HCT116 (cell line): ENCODE data around the gene SCUBE2. TPM values are rescaled to one million over a fixed set of nuclear protein-coding genes. Genes with fewer than 3 reads are reported as not detected.

Experiments
- ATAC-seq: fragments of 200-7000 bp; cut with Tn5 transposase; 2 replicates; pipeline ENCODE4 v1.9.1; 2020; ENCODE audit warnings: mild to moderate bottlenecking, moderate library complexity
- BruUV-seq: library from RNA; stranded (reverse); fragments of 400-500 nt; replicated peaks from 2 replicates; lab custom pipeline; 2021; lab: Mats Ljungman, UMichigan
- CTCF ChIA-PET: fragments of 300-600 bp; sonication (Branson Sonifier 250); formaldehyde crosslinking; loops from one replicate; lab custom pipeline; 2021; ENCODE audit warnings: antibody characterized with exemption; lab: Charles Lee
- POLR2A ChIA-PET: fragments of 300-600, 350-600 bp; sonication (Branson Sonifier 250); formaldehyde crosslinking; loops from one replicate; lab custom pipeline; 2021; ENCODE audit warnings: antibody characterized with exemption; lab: Charles Lee
- RAD21 ChIA-PET, 2 experiments: fragments of 300-600 bp; sonication (Branson Sonifier 250); formaldehyde crosslinking; loops; one replicate each; lab custom pipeline; 2023; ENCODE audit warnings: low total read pairs in 2 of 2; ENCODE audit not compliant: uncharacterized antibody in 2 of 2, unreplicated experiment in 2 of 2, low non-redundant PET in 1 of 2; lab: Charles Lee
- DNase-seq: peaks from one replicate; pipeline ENCODE4 v3.0.0-alpha.2; 2010; ENCODE audit warnings: low read depth, low spot score
- H2AFZ ChIP-seq: fragments of 200-600 bp; shearing (Covaris generic), sonication (generic); 2 replicates; pipeline ENCODE4 v1.6.1; 2017; ENCODE audit warnings: low read depth, mixed run types, mixed read lengths, antibody characterized with exemption, low read length; ENCODE audit not compliant: poor library complexity, severe bottlenecking
- H3K27ac ChIP-seq: 2 replicates; pipeline ENCODE4 v1.5.1; 2012; ENCODE audit warnings: low read depth, low read length
- H3K27me3 ChIP-seq: fragments of 200-600 bp; sonication (generic); 2 replicates; pipeline ENCODE4 v1.6.1; 2016; ENCODE audit warnings: mixed run types, low read length, mixed read lengths; ENCODE audit not compliant: insufficient read depth
- H3K36me3 ChIP-seq, 2 experiments: fragments of 200-500 bp in 1 of 2; fragments of 200-600 bp in 1 of 2; sonication (Bioruptor generic) in 1 of 2; sonication (generic) in 1 of 2; 2 replicates each; pipeline versions ENCODE4 v1.5.1 to v1.6.1; 2014 to 2016; ENCODE audit warnings: low read length in 2 of 2, inconsistent platforms in 1 of 2, mixed read lengths in 1 of 2, mixed run types in 1 of 2; ENCODE audit not compliant: insufficient read depth in 2 of 2, control insufficient read depth in 1 of 2
- H3K4me1 ChIP-seq, 2 experiments: fragments of 200-600 bp in 1 of 2; sonication (generic) in 1 of 2; 2 replicates each; pipeline versions ENCODE4 v1.5.1 to v1.6.1; 2012 to 2017; ENCODE audit warnings: low read length in 2 of 2, inconsistent platforms in 1 of 2, mild to moderate bottlenecking in 1 of 2, mixed read lengths in 1 of 2, mixed run types in 1 of 2, moderate library complexity in 1 of 2; ENCODE audit not compliant: insufficient read depth in 2 of 2, control insufficient read depth in 1 of 2
- H3K4me2 ChIP-seq: fragments of 200-600 bp; sonication (generic); 2 replicates; pipeline ENCODE4 v1.6.1; 2017; ENCODE audit warnings: mixed run types, low read length, mixed read lengths
- H3K4me3 ChIP-seq, 2 experiments: fragments of 200-600 bp in 1 of 2; sonication (generic) in 1 of 2; replicated peaks in 1 of 2; 2 replicates each; pipeline ENCODE4 v1.5.1; 2011 to 2016; ENCODE audit warnings: low read length in 2 of 2, control low read depth in 1 of 2, low read depth in 1 of 2, mild to moderate bottlenecking in 1 of 2, mixed read lengths in 1 of 2, mixed run types in 1 of 2
- H3K79me2 ChIP-seq: fragments of 200-600 bp; sonication (generic); 2 replicates; pipeline ENCODE4 v1.6.1; 2017; ENCODE audit warnings: mild to moderate bottlenecking, mixed run types, low read length, moderate library complexity, mixed read lengths; ENCODE audit not compliant: insufficient read depth
- H3K9ac ChIP-seq: fragments of 200-600 bp; sonication (generic); 2 replicates; pipeline ENCODE4 v1.6.1; 2016; ENCODE audit warnings: low read length, mixed read lengths
- H3K9me2 ChIP-seq: fragments of 200-600 bp; sonication (generic), shearing (Covaris generic); 2 replicates; pipeline ENCODE4 v1.6.1; 2017; ENCODE audit warnings: mixed run types, mild to moderate bottlenecking, moderate library complexity; ENCODE audit not compliant: insufficient read depth
- H3K9me3 ChIP-seq, 2 experiments: fragments of 200-500 bp in 1 of 2; fragments of 200-600 bp in 1 of 2; sonication (Bioruptor generic) in 1 of 2; sonication (generic) in 1 of 2; 2 replicates each; pipeline ENCODE4 v1.6.1; 2014 to 2017; ENCODE audit warnings: low read length in 2 of 2, mixed read lengths in 2 of 2, inconsistent platforms in 1 of 2, low read depth in 1 of 2, mild to moderate bottlenecking in 1 of 2, mixed run types in 1 of 2, moderate library complexity in 1 of 2; ENCODE audit not compliant: control insufficient read depth in 1 of 2, insufficient read depth in 1 of 2
- H4K20me1 ChIP-seq: fragments of 200-600 bp; sonication (generic), shearing (Covaris generic); 2 replicates; pipeline ENCODE4 v1.6.1; 2017; ENCODE audit warnings: mixed run types, mild to moderate bottlenecking, moderate library complexity; ENCODE audit not compliant: insufficient read depth
- ELF1 ChIP-seq: IDR thresholded peaks from 2 replicates; pipeline ENCODE4 v1.6.1; 2012; ENCODE audit warnings: low read depth, borderline replicate concordance
- EZH2 ChIP-seq: fragments of 200-600 bp; sonication (generic); IDR thresholded peaks from 2 replicates; pipeline ENCODE4 v1.6.1; 2017; ENCODE audit warnings: antibody characterized with exemption, mixed run types
- FOSL1 ChIP-seq: IDR thresholded peaks from 2 replicates; pipeline ENCODE4 v1.6.1; 2012; ENCODE audit warnings: low read depth
- MAX ChIP-seq: IDR thresholded peaks from 2 replicates; pipeline ENCODE4 v1.6.1; 2012
- POLR2A ChIP-seq: IDR thresholded peaks from 2 replicates; pipeline ENCODE4 v1.7.0; 2011; ENCODE audit warnings: borderline replicate concordance; ENCODE audit not compliant: insufficient read depth, insufficient read length; ENCODE audit errors: extremely low read depth
- RAD21 ChIP-seq: IDR thresholded peaks from 2 replicates; pipeline ENCODE4 v1.6.1; 2012; ENCODE audit warnings: low read depth, mild to moderate bottlenecking
- TCF7L2 ChIP-seq: IDR thresholded peaks from 2 replicates; pipeline ENCODE4 v1.7.0; 2011; ENCODE audit warnings: borderline replicate concordance, inconsistent platforms; ENCODE audit not compliant: insufficient read depth, insufficient read length; ENCODE audit errors: extremely low read depth
- YY1 ChIP-seq: IDR thresholded peaks from 2 replicates; pipeline ENCODE4 v1.6.1; 2011; ENCODE audit warnings: low read length, low read depth, moderate library complexity, mild to moderate bottlenecking; ENCODE audit not compliant: insufficient replicate concordance; ENCODE audit errors: extremely low read depth
- intact Hi-C: fragments of 100-400 bp; cut with micrococcal nuclease; formaldehyde crosslinking; loops from 2 replicates; pipeline ENCODE4 v1.10.0; 2022
- total RNA-seq: library from RNA; stranded (reverse); gene quantifications from one replicate; pipeline ENCODE4 v1.2.1, GENCODE V29; 2021; ENCODE audit not compliant: unreplicated experiment
- TF ChIP-seq, protein P1 (sequence below): IDR thresholded peaks from 2 replicates; pipeline ENCODE4 v1.6.1; 2012; ENCODE audit warnings: low read depth
- TF ChIP-seq, protein P2 (sequence below): IDR thresholded peaks from 2 replicates; pipeline ENCODE4 v1.6.1; 2012

Gene SCUBE2
- total RNA-seq, 1 experiment from 2014 or later: 1.3 TPM

GRCh38 chr11:9003573-9004182 lies 87.7 kb downstream of the SCUBE2 start, which contains the start of gene NRIP3:
Gene NRIP3 (minus strand): TSS chr11:9004001. CDS start chr11:9003935, 66 bp downstream.
- no peak within 1 kb of the TSS for H3K9ac ChIP-seq
- no peaks in the 10 kb centered on the region for H4K20me1 ChIP-seq
- DNase-seq (no peak), ATAC-seq (no peak)
- H3K4me3 ChIP-seq: no peak within 1 kb of the TSS
- POLR2A ChIA-PET: no interaction called here
- intact Hi-C loops: no loop called here
- no peaks in the 10 kb centered on the region for H3K27me3 ChIP-seq
- H3K27ac ChIP-seq: no peak within 1 kb of the TSS
- no peaks in the 10 kb centered on the region for H3K79me2 ChIP-seq
- TF ChIP-seq MAX (no peak), RAD21 (no peak), POLR2A (no peak), YY1 (no peak), EZH2 (no peak), TCF7L2 (no peak), FOSL1 (no peak), ELF1 (no peak)
- TF ChIP-seq, protein P1, sequence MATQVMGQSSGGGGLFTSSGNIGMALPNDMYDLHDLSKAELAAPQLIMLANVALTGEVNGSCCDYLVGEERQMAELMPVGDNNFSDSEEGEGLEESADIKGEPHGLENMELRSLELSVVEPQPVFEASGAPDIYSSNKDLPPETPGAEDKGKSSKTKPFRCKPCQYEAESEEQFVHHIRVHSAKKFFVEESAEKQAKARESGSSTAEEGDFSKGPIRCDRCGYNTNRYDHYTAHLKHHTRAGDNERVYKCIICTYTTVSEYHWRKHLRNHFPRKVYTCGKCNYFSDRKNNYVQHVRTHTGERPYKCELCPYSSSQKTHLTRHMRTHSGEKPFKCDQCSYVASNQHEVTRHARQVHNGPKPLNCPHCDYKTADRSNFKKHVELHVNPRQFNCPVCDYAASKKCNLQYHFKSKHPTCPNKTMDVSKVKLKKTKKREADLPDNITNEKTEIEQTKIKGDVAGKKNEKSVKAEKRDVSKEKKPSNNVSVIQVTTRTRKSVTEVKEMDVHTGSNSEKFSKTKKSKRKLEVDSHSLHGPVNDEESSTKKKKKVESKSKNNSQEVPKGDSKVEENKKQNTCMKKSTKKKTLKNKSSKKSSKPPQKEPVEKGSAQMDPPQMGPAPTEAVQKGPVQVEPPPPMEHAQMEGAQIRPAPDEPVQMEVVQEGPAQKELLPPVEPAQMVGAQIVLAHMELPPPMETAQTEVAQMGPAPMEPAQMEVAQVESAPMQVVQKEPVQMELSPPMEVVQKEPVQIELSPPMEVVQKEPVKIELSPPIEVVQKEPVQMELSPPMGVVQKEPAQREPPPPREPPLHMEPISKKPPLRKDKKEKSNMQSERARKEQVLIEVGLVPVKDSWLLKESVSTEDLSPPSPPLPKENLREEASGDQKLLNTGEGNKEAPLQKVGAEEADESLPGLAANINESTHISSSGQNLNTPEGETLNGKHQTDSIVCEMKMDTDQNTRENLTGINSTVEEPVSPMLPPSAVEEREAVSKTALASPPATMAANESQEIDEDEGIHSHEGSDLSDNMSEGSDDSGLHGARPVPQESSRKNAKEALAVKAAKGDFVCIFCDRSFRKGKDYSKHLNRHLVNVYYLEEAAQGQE: no peak
- TF ChIP-seq, protein P2, sequence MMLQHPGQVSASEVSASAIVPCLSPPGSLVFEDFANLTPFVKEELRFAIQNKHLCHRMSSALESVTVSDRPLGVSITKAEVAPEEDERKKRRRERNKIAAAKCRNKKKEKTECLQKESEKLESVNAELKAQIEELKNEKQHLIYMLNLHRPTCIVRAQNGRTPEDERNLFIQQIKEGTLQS: no peak
- H2AFZ ChIP-seq: no peak within 1 kb of the TSS
- CTCF ChIA-PET: no interaction called here
- BruUV-seq: no TSS peak
- no peak within 1 kb of the TSS for H3K4me2 ChIP-seq
- H3K9me3 ChIP-seq: no peaks in the 10 kb centered on the region
- H3K9me2 ChIP-seq: no peaks in the 10 kb centered on the region
- no peaks in the 10 kb centered on the region for H3K36me3 ChIP-seq
- peaks cover 0 to 5% of the 10 kb centered on the region in 2 experiments; a peak in 1 of 4 replicates for H3K4me1 ChIP-seq
- RAD21 ChIA-PET: no interaction called here
